Omental fat pad (tissue), 4 donors: ENCODE data around the gene HLA-DMB. TPM values are rescaled to one million over a fixed set of nuclear protein-coding genes. Genes with fewer than 3 reads are reported as not detected.

Experiments
- ATAC-seq: fragments of 150-250 bp; one replicate; pipeline ENCODE4 v1.9.1; 2016; ENCODE audit warnings: mild to moderate bottlenecking, moderate library complexity; ENCODE audit not compliant: low FRiP score
- DNase-seq: peaks from one replicate; pipeline ENCODE4 v3.0.0-alpha.2; 2019; ENCODE audit warnings: low spot score
- CTCF ChIP-seq, 3 donors: fragments of 450-650 bp; IDR thresholded peaks; one replicate each; pipeline ENCODE4 v1.5.1; 2016 to 2017; ENCODE audit warnings: antibody characterized with exemption in 3 of 3, mild to moderate bottlenecking in 3 of 3, moderate library complexity in 2 of 3
- total RNA-seq, 4 donors: library from RNA; depleted of rRNA; stranded (reverse); fragments of >200 nt; gene quantifications; one replicate each; pipeline ENCODE4 v1.1.0, GENCODE V29; 2016

The HLA-DMB gene
- total RNA-seq, 4 donors from 2014 or later: 18.4 to 79.6 (median 35.0) TPM

- ATAC-seq (no peak), DNase-seq (no peak)
- TF ChIP-seq CTCF (IDR thresholded peaks at IDR 0.05): no peak
Measured at GRCh38 chr6:32905078-32905477, 35.8 kb downstream of the HLA-DMB start.

- no peak for ATAC-seq
- TF ChIP-seq CTCF (IDR thresholded peaks at IDR 0.05): no peak
- no peak for DNase-seq
Measured at GRCh38 chr6:32903952-32904351, 36.9 kb downstream of the HLA-DMB start.

- TF ChIP-seq CTCF (IDR thresholded peaks at IDR 0.05): no peak
- ATAC-seq: peak; percentile 37
Measured at GRCh38 chr6:32895006-32895345, 45.9 kb downstream of the HLA-DMB start.

GRCh38 chr6:32894085-32895005, 46.5 kb downstream of the HLA-DMB start:
- no peak for TF ChIP-seq CTCF (IDR thresholded peaks at IDR 0.05)
- peak; percentile 99 for ATAC-seq

More at GRCh38 chr6:32895006-32895345, 45.9 kb downstream of the HLA-DMB start:
- no peak for DNase-seq

GRCh38 chr6:32890831-32891230, 50.0 kb downstream of the HLA-DMB start:
- no peak for DNase-seq
- no peak for TF ChIP-seq CTCF (IDR thresholded peaks at IDR 0.05)
- no peak for ATAC-seq

More at GRCh38 chr6:32894085-32895005, 46.5 kb downstream of the HLA-DMB start:
- peak; percentile 95 for DNase-seq

- no peak for TF ChIP-seq CTCF (IDR thresholded peaks at IDR 0.05)
- ATAC-seq (no peak), DNase-seq (no peak)
Measured at GRCh38 chr6:32889533-32889932, 51.3 kb downstream of the HLA-DMB start.

- ATAC-seq: no peak
Measured at GRCh38 chr6:32888576-32888975, 52.3 kb downstream of the HLA-DMB start.

More at GRCh38 chr6:32888576-32888975, 52.3 kb downstream of the HLA-DMB start:
- DNase-seq: no peak
- no peak for TF ChIP-seq CTCF (IDR thresholded peaks at IDR 0.05)
